GM19193 (cell line): ENCODE measurements around the gene DNAL1.

Experiments used
- POLR2A ChIP-seq: IDR thresholded peaks from 4 replicates; pipeline ENCODE4 v1.6.1; 2011; ENCODE audit not compliant: insufficient read depth, insufficient read length; ENCODE audit errors: extremely low read depth

The DNAL1 gene

DNA sequence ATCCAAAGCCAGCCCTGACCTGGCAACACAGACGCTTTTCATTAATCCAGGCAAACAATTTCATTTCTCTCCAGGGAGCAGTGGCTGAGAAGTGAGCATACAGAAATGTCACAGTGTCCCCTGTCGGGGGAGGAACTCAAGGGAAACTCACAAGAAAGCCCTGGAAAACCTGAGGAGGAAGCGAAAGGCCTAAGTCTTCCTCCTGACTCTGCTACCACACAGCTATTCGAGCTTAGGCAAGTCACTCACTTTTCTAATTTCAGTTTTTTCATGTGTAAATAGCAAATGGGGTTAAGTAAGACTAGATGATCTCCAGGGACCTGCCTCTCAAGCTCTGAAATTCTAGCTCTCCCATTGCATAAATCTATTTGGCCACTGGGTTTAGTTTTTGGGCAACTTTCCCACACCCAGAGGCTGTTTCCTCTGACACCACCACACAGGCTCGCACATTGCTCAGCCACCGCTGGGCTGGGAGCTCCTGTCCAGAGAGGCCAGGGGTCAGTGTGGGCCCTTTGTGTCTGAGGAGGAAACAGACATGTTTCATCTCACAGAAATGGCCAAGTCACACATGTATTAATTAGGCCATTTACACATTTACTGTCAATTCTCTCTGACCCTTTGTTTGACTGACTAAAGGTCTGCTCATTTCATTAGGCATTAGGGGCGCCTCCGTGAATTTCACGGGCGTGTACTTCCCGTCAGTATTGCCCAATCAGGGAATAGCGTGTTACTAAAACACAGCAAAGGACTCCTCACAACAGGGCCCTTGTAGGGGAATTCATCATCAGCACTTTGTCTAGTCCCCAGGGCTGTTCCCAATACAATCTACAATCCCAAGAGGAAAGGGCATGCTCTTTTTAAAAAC, 79.2 kb downstream of the DNAL1 start:
- TF ChIP-seq POLR2A: no peak

DNA sequence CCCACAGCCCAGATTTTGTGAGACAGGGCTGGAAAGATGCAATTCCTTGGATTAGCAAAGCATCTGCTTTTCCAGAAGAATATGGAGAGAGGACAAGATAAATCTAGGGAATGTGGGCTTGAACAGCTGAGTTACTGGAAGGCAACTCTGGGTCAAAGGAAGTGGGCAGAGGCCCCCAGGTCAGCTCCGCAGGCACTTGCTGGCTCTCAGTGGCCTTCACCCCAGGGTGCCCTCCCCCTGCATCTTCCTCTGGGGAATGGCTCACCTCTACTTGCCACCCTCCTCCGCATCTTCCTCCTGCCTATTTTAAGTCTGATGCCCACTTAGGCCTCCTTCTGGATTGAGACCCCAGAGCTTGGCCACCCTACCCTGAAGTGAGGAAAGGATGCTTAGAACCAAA, 79.9 kb downstream of the DNAL1 start:
- no peak for TF ChIP-seq POLR2A

DNA sequence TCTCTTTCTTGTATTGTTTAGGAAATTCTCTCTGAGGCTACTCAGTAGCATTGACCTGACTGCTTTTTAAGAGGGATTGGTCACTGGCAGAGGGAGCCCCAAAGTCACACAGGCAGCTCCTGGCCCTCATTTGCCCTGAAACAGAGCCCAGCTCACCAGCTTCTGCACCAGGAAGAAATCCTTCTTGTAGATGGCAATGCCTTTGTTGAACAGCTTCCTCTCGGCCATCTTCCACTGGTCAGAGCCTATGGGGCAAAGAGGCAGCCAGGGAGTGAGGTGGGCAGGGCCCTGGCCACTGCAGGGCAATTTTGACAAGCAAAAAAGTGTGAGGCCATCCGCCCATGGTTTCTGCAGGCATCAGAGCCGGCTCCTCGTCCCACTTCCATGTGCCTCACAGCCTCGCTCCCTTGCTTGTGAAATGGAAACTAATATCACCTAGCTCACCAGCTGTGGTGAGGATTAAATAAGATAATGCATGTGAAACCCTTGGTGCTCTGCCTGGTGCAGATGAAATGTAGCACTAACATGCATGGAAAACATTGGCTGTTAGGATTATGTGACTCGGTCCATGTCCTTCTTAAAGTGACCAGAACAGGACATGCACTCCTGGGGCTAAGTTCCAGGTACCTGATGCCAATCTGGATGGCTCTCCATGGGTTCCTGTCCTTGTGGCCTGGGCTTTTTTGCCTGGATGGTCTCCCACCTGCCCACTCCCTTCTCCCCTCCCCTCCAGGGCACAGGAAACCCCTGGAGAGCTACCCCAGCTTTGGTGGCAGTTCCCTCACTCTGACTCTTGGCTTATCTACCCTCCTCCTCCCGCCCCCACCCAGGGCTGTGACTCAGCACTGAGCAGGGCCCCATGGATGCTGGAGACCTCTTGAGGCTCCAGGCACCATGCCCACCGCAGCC, 80.6 kb downstream of the DNAL1 start:
- TF ChIP-seq POLR2A: no peak

DNA sequence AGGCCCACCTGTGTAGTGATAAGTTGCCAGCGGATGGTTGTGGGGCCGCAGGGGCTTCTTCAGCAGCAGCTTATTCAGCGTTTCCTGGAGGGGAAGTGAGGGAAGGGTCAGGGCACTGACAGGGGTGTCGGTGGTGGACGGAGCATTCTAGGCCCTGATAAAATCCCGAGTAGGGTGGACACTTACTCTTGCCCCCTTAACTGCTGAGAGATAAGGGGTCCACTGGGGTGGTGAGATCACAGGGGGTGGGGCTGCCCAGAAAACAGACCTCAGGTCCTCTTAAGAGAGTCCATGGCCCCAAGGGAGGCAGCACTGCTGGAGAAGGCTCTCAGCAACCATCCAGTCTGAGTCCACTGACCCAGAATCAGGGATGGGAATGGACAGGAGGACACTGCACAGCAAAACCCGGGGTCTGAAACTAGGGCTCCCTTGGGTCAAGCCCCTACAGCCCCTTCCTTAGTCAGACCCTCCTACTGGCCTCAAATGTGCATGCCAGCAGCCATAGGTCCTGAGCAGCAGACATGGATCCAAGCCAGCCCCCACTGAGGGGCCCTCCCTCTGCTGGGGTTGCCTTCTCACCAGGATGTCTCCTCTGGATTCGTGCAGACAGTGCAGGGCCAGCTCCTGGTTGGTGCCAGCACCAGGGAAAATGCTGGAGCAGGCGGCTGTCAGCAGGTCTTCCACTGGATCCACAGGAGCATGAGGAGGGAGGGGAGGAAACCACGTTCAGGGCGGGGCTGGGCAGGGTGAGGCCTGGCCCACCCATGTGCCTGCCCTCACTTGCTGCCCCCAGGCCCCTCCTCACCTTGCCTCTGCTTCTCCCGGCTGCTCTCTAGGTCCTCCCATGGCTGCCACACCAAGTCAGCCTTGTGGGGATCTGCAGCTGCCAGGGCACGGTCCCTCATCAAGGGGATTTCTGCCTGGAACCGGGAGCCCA, 81.5 kb downstream of the DNAL1 start:
- no peak for TF ChIP-seq POLR2A

DNA sequence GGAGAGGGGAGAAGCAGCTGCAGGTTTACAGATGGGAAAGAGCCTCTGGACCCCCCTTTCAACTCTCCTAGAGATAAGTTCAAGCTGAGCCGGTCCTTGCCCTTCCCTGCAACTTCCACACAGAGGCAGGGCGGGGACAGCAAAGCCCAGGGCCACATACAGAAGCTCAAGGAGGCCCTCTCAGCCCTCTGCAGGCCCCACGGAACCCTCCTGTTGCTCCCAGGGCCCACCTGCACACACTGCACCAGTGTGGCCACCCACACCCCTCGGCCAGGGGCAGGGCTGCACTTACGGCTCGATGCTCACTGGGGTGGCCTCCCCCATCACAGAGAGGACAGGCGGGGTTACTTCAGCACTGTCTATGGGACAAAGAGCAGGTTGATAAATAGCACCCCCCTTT, 82.4 kb downstream of the DNAL1 start:
- no peak for TF ChIP-seq POLR2A

DNA sequence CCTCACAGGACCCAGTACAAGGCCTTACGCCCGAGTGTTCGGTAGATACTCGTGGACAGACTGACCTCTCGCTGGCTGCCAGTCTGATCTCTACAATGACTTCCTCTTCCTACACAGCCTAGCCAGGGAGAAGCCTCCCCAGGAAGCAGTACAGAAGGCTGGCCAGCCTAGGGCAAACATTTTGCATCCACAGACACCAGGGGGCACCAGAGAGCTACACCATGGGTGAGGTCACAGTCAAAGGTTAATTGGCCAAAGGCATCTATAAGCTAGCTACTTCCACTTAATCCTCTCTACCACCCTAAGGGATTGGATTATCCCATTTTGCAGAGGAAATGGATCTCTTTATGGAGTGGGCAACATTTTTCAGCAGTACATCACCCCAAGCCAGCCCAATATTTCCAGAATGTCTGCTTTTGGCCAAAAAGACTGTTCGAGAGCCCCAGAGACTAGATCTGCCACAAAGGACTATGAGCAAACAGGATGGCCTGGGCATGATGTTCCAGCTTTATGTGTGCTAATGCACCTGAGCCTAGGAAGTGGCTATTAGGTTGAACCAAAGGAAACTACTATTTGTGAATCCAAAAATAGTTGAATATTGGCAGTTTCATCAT, 84.0 kb downstream of the DNAL1 start:
- no peak for TF ChIP-seq POLR2A

DNA sequence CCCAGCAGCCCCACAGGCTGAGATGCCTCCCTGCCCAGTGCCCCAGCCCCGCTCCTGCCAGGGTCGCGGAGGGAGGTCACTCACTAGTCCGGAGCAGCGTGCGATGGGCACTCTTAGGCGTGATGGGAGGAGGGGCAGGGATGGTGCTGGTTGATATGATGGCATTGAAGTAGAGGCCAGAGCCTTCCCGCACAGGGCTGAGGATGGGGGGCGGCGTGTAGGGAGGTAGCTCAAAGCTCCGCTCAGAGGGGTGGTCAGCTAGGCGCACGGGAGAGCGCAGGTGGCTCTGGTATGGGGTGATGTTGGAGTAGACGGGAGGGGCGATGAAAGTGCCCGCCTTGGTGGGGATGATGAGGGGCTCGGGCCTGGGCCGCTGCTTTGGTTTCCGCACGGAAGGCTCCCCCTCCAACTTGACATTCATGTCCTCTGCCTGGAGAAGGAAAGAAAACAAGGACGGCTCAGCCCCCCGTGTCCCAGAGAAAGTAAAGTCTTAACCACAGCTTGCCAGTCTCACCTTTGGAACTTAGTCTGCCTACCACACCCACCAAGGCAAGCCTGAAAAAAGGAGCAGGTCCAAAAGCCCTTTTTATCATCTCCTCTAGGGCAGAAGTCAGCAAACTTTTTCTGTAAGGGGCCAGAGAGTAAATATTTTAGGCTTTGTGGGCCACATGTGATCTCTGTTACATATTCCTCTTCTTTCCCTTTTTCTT, 84.9 kb downstream of the DNAL1 start:
- no peak for TF ChIP-seq POLR2A

DNA sequence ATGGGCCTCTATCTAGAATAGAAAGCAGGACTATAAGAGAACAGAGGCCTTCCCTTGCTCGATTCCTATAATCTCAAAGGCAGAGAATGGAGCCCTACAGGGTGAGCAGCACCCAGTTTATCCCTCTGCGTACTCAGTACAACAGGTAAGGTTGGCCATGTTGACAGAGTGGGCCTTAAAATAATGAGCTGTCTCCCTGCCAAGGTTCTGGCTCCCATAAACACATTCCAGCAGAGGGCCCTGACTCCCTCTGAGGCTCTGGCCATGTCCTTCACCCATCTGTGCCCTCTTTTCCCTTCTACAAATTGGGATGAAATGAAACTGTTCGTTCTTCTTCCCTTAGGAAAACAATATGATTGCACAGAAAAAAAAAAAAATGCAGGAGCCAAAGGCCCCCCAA, 86.3 kb downstream of the DNAL1 start:
- no peak for TF ChIP-seq POLR2A

DNA sequence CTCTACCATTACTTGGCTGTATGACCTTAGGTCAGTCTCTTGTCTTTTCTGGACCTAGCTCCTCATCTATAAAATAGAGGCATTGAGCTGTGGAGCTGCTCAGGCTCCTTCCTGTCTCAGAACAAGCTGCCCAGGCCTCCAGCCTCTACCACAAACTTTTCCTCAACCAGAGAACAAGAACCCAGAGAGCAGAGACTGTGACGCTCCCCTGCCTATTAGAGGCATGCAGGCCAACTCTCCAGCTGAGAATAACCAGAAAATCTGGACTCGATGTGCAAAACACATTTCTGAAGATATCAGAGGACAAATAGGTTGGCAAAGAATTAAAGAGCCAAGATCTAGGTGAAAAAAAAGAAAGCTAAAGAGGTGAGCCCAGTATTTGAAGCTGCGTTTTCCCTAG, 87.2 kb downstream of the DNAL1 start:
- TF ChIP-seq POLR2A: no peak

DNA sequence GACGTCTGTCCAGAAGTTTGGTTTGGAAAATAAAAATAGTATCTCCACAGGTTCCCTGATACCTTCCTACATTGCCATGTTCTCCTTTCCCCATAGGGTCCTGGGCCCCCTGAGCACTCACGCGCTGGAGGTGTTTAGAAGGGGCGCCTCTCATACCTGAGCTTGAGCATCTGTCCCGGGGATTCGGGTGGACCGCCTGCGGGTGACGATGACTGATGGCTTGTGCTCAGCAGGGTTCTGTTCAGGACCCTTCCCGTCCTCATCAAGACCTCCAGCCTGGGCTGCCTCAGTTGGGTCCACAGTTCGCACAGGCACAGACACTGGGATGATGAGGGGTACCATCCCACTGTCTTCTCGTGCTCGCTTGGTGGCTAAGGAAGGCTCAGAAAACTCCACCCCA, 92.1 kb downstream of the DNAL1 start:
- peak; percentile 18 for TF ChIP-seq POLR2A

DNA sequence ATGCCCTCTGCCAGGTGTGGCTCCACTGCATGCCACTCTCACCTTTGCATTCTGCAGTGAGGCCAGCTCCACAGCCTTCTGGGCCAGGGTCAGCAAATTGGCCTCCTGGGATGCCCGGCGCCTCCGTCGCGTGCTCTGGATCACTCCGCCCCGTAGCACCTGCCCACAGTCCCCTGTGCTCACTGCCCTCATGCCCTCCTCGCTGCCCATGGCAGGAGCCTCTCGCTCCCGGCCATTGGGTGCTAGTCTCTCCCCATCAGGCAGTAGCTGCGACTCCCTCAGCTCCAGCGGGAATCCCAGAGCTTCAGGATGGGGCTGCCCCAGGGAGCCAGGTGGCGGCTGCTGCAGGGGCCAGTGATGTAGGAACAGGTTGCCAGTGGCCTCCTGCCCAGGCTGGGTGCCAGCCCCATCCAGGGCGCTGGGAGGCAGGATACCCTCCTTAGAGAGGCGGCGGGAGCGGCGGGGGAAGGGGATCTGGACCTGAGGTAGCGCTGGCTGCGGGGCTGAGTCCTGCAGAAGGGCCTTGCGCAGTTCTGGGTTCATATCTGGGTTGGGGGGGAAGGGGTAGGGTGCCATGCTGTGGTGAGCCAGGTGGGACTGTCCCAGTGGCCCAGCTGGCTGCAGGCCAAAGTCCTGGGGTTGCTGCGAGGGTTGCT, 93.9 kb downstream of the DNAL1 start:
- TF ChIP-seq POLR2A: peak; percentile 17

DNA sequence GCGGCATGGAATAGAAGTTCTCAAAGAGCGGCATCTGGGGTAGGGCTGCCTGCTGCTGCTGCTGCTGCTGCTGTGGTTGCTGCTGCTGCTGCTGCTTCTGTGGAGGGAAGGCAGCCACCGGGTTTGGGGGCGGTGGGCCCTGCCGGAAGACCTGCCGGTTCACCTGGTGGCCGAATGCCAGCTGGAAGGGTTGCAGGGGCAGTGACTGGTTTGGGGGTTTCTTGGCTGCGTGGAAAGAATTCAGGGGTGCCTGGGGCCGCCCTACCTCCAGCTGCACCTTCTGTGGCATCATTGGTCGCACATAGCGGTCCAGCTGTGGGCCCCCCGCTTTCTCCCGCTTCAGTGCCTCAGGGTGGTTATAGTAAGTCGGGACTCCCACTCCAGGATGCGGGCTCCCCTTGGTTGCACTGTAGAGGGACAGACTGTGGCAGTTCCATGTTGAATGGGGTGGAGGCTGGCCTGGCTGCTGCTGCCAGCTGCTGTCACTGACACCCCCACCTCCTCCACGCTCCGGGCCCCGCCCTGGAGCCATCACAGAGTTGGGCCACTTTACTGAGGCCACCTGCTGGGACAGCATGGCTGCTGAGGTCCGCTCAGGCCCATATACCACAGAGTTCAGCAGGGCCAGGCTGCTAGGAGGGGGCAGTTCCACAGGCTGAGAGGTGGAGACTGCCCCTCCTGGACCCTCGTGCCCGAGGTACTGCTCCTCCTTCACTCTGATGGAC, 94.5 kb downstream of the DNAL1 start:
- no peak for TF ChIP-seq POLR2A
